ENCODE measurements around the gene SMCO4.

The SMCO4 gene

GRCh38 chr11:93529707-93530467 lies 13.3 kb downstream of the SMCO4 start:
- in situ Hi-C loops (cut with MboI; ENCODE audit: low sequenced_read_pairs) = no loop called here

- in situ Hi-C loops (cut with MboI; ENCODE audit: low sequenced_read_pairs) = no loop called here
Observed at GRCh38 chr11:93528757-93529645, 14.2 kb downstream of the SMCO4 start.

- in situ Hi-C loops (cut with MboI; ENCODE audit: low sequenced_read_pairs) = no loop called here
Observed at GRCh38 chr11:93528252-93528651, 14.9 kb downstream of the SMCO4 start.

GRCh38 chr11:93526641-93527583 lies 16.3 kb downstream of the SMCO4 start:
- in situ Hi-C loops (cut with MboI; ENCODE audit: low sequenced_read_pairs) = no loop called here

GRCh38 chr11:93526346-93526633 lies 16.9 kb downstream of the SMCO4 start:
- in situ Hi-C loops (cut with MboI; ENCODE audit: low sequenced_read_pairs) = no loop called here

- in situ Hi-C loops (cut with MboI; ENCODE audit: low sequenced_read_pairs) = no loop called here
Observed at GRCh38 chr11:93525601-93526345, 17.4 kb downstream of the SMCO4 start.

GRCh38 chr11:93524858-93525257 lies 18.3 kb downstream of the SMCO4 start:
- in situ Hi-C loops (cut with MboI; ENCODE audit: low sequenced_read_pairs) = no loop called here

GRCh38 chr11:93524173-93524536 lies 19.0 kb downstream of the SMCO4 start:
- in situ Hi-C loops (cut with MboI; ENCODE audit: low sequenced_read_pairs) = no loop called here

- in situ Hi-C loops (cut with MboI; ENCODE audit: low sequenced_read_pairs) = no loop called here
Observed at GRCh38 chr11:93520726-93521509, 22.3 kb downstream of the SMCO4 start.

GRCh38 chr11:93519179-93519578 lies 24.0 kb downstream of the SMCO4 start:
- in situ Hi-C loops (cut with MboI; ENCODE audit: low sequenced_read_pairs) = no loop called here

GRCh38 chr11:93518081-93518480 lies 25.1 kb downstream of the SMCO4 start:
- in situ Hi-C loops (cut with MboI; ENCODE audit: low sequenced_read_pairs) = no loop called here

- in situ Hi-C loops (cut with MboI; ENCODE audit: low sequenced_read_pairs) = no loop called here
Observed at GRCh38 chr11:93517611-93518010, 25.6 kb downstream of the SMCO4 start.

- in situ Hi-C loops (cut with MboI; ENCODE audit: low sequenced_read_pairs) = no loop called here
Observed at GRCh38 chr11:93517041-93517440, 26.1 kb downstream of the SMCO4 start.

- in situ Hi-C loops (cut with MboI; ENCODE audit: low sequenced_read_pairs) = no loop called here
Observed at GRCh38 chr11:93515441-93516025, 27.7 kb downstream of the SMCO4 start.

- in situ Hi-C loops (cut with MboI; ENCODE audit: low sequenced_read_pairs) = no loop called here
Observed at GRCh38 chr11:93514712-93515111, 28.5 kb downstream of the SMCO4 start.

GRCh38 chr11:93513772-93514171 lies 29.4 kb downstream of the SMCO4 start:
- in situ Hi-C loops (cut with MboI; ENCODE audit: low sequenced_read_pairs) = no loop called here

- in situ Hi-C loops (cut with MboI; ENCODE audit: low sequenced_read_pairs) = no loop called here
Observed at GRCh38 chr11:93512949-93513667, 30.1 kb downstream of the SMCO4 start.

- in situ Hi-C loops (cut with MboI; ENCODE audit: low sequenced_read_pairs) = no loop called here
Observed at GRCh38 chr11:93512073-93512475, 31.1 kb downstream of the SMCO4 start.
